Tongue (tissue), 1 donor: Measurements from ENCODE around the gene SCART1. TPM values are rescaled to one million over a fixed set of nuclear protein-coding genes. Genes with fewer than 3 reads are reported as not detected.

Source experiments
- total RNA-seq: library from RNA; depleted of rRNA; stranded (reverse); fragments of >200 nt; gene quantifications from one replicate; pipeline ENCODE4 v1.2.3, GENCODE V29; 2014

The SCART1 gene
- total RNA-seq, 1 donor from 2014 or later: 3.1 TPM

Other genes with a start within 250 kb of the SCART1 start
- not detected for gene UTF1, start 223.7 kb upstream of the SCART1 start, total RNA-seq
- gene VENTX, start 216.1 kb upstream of the SCART1 start, total RNA-seq: not detected
- 6.7 TPM for gene ADAM8, start 177.1 kb upstream of the SCART1 start, total RNA-seq
- 47.7 TPM for gene TUBGCP2, start 145.1 kb upstream of the SCART1 start, total RNA-seq
- gene ZNF511, start 145.0 kb upstream of the SCART1 start, total RNA-seq: 27.6 TPM
- not detected for gene CALY, start 117.0 kb upstream of the SCART1 start, total RNA-seq
- not detected for gene PRAP1, start 106.6 kb upstream of the SCART1 start, total RNA-seq
- 8.4 TPM for gene FUOM, start 95.9 kb upstream of the SCART1 start, total RNA-seq
- 74.7 TPM for gene ECHS1, start 80.6 kb upstream of the SCART1 start, total RNA-seq
- gene PAOX, start 74.7 kb upstream of the SCART1 start, total RNA-seq: 8.0 TPM
- 23.4 TPM for gene MTG1, start 59.8 kb upstream of the SCART1 start, total RNA-seq
- gene SPRN, start 29.3 kb upstream of the SCART1 start, total RNA-seq: 0.82 TPM
- gene CYP2E1, start 73.4 kb downstream of the SCART1 start, total RNA-seq: 0.31 TPM
- gene SYCE1, start 111.6 kb downstream of the SCART1 start, total RNA-seq: not detected
- gene FRG2B, start 172.8 kb downstream of the SCART1 start, total RNA-seq: not detected